ENCODE measurements around the gene ZC2HC1C. TPM values are rescaled to one million over a fixed set of nuclear protein-coding genes. Genes with fewer than 3 reads are reported as not detected.

ZC2HC1C gene
- total RNA-seq, 4 donors from 2014 or later, result 5.3 to 13.1 (median 7.3) TPM

DNA sequence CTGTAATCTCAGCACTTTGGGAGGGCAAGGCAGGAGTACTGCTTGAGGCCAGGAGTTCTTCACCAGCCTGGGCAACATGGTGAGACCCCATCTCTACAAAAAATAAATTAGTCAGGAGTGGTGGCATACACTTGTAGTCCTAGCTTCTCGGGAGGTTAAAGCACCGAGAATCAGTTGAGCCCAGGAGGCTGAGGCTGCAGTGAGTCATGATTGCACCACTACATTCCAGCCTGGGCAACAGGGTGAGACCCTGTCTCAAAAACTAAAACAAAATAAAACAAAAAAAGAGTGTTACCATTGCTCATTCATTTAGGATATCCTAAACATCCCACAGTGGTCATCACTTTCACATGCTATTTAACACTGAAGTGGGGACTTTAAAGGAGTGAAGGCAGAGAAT, 49.6 kb downstream of the ZC2HC1C start:
- intact Hi-C loops (cut with DNase I; ENCODE audit: low total_unique reads), result loop anchor here (2.0 kb wide), 1 partner anchor 78 kb away; no protein-coding TSS in a partner anchor
- in situ Hi-C loops (cut with MboI; ENCODE audit: low sequenced_read_pairs in 4 of 4), result no loop called here
- Histone ChIP-seq H3K27me3 (no peaks in the 10 kb centered on the region), H3K4me3 (no peak overlapping the region), H3K36me3 (peaks cover 0 to 84% of the 10 kb centered on the region in 2 donors), H3K4me1 (peaks cover 0 to 4% of the 10 kb centered on the region in 2 donors), H3K27ac (no peak overlapping the region), H3K9me3 (no peaks in the 10 kb centered on the region)
- TF ChIP-seq CTCF (IDR thresholded peaks at IDR 0.05 in 4 of 5, conservative IDR thresholded peaks at IDR 0.05 in 1 of 5) (no peak), POLR2A (IDR thresholded peaks at IDR 0.05) (no peak)
- DNase-seq (no peak), ATAC-seq (no peak)

GRCh38 chr14:75120541-75121291, 51.3 kb downstream of the ZC2HC1C start:
- TF ChIP-seq POLR2A (IDR thresholded peaks at IDR 0.05), result no peak
- no peak for TF ChIP-seq CTCF (IDR thresholded peaks at IDR 0.05 in 4 of 5, conservative IDR thresholded peaks at IDR 0.05 in 1 of 5)
- DNase-seq, result no peak
- in situ Hi-C loops (cut with MboI; ENCODE audit: low sequenced_read_pairs in 4 of 4) (loop anchor here in 1 of 4 donors (10.0 kb wide), 1 partner anchor 374 kb away; no protein-coding TSS in a partner anchor), intact Hi-C loops (cut with DNase I; ENCODE audit: low total_unique reads) (no loop called here)
- no peak for ATAC-seq
- Histone ChIP-seq H3K9me3 (no peaks in the 10 kb centered on the region), H3K27ac (no peak overlapping the region), H3K36me3 (peaks cover 0 to 67% of the 10 kb centered on the region in 2 donors), H3K4me1 (peaks cover 14 to 19% of the 10 kb centered on the region in 2 donors), H3K27me3 (no peaks in the 10 kb centered on the region), H3K4me3 (no peak overlapping the region)

- no peaks in the 10 kb centered on the region for H3K27me3 ChIP-seq
- ATAC-seq (no peak), DNase-seq (no peak)
- peaks cover 19 to 26% of the 10 kb centered on the region in 2 donors for H3K4me1 ChIP-seq
- peaks cover 0 to 59% of the 10 kb centered on the region in 2 donors for H3K36me3 ChIP-seq
- no peak for TF ChIP-seq CTCF (IDR thresholded peaks at IDR 0.05 in 4 of 5, conservative IDR thresholded peaks at IDR 0.05 in 1 of 5)
- no peak for TF ChIP-seq POLR2A (IDR thresholded peaks at IDR 0.05)
- intact Hi-C loops (cut with DNase I; ENCODE audit: low total_unique reads), result no loop called here
- no peaks in the 10 kb centered on the region for H3K9me3 ChIP-seq
- no peak overlapping the region for H3K27ac ChIP-seq
- no peak overlapping the region for H3K4me3 ChIP-seq
- in situ Hi-C loops (cut with MboI; ENCODE audit: low sequenced_read_pairs in 4 of 4), result loop anchor here in 1 of 4 donors (10.0 kb wide), 1 partner anchor 373 kb away; no protein-coding TSS in a partner anchor
These were observed 52.1 kb downstream of the ZC2HC1C start for GRCh38 chr14:75121552-75121951.

DNA sequence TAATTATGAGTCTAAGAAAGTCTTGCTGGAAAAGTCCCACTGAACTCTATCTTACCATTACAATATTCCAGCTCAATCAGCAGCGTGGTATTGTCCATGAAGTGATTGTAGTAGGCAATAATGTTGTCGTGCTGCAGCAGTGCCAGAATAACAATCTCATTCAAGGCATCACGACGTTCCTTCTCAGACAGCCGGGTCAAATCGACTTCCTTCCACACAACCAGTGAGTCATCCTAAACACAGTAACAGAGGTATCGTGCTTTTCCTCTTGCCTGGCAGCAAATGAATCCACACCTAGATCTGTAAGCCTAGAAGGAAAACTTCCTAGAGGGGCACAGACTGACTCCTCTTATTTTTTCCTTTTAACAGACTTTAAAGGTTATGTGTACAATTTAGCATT, 54.5 kb downstream of the ZC2HC1C start:
- no peaks in the 10 kb centered on the region for H3K27me3 ChIP-seq
- no peak for TF ChIP-seq POLR2A (IDR thresholded peaks at IDR 0.05)
- TF ChIP-seq CTCF (IDR thresholded peaks at IDR 0.05 in 4 of 5, conservative IDR thresholded peaks at IDR 0.05 in 1 of 5), result no peak
- DNase-seq (peak in 1 of 2 donors; percentile 26), ATAC-seq (peak in 1 of 2 donors; percentile 20)
- peaks cover 36 to 39% of the 10 kb centered on the region in 2 donors for H3K4me1 ChIP-seq
- H3K9me3 ChIP-seq, result no peaks in the 10 kb centered on the region
- intact Hi-C loops (cut with DNase I; ENCODE audit: low total_unique reads) (no loop called here), in situ Hi-C loops (cut with MboI; ENCODE audit: low sequenced_read_pairs in 4 of 4) (loop anchor here in 1 of 4 donors (10.0 kb wide), 1 partner anchor 371 kb away; no protein-coding TSS in a partner anchor)
- H3K27ac ChIP-seq, result peak overlapping the region; percentile 23 to 98 (median 52)
- H3K36me3 ChIP-seq, result peaks cover 0 to 34% of the 10 kb centered on the region in 2 donors
- no peak overlapping the region for H3K4me3 ChIP-seq
